DOHH2 (cell line): Measurements from ENCODE around the gene ARID4B.
"Not testable (repeated sequence)": the region's sequence is repeated elsewhere in the genome, so short reads cannot be mapped to it uniquely, and the experiment has no call there.

Experiments
- H3F3A ChIP-seq: fragments of 200-600 bp; sonication (generic), shearing (Covaris generic); 2 replicates; pipeline ENCODE4 v1.6.0; 2016; ENCODE audit warnings: antibody characterized with exemption, mild to moderate bottlenecking; ENCODE audit not compliant: control insufficient read depth, insufficient read depth
- H3K27ac ChIP-seq: fragments of 200-600 bp; sonication (generic); 2 replicates; pipeline ENCODE4 v1.5.1; 2014; ENCODE audit warnings: low read depth, mild to moderate bottlenecking, low read length, moderate library complexity
- H3K27me3 ChIP-seq: fragments of 200-600 bp; sonication (generic); 2 replicates; pipeline ENCODE4 v1.6.1; 2014; ENCODE audit warnings: mild to moderate bottlenecking, low read length, mixed read lengths; ENCODE audit not compliant: control insufficient read depth
- H3K36me3 ChIP-seq: fragments of 200-600 bp; sonication (generic); 2 replicates; pipeline ENCODE4 v1.6.1; 2014; ENCODE audit warnings: mild to moderate bottlenecking, low read length, moderate library complexity, mixed read lengths; ENCODE audit not compliant: control insufficient read depth
- H3K4me1 ChIP-seq: fragments of 200-600 bp; sonication (generic); 2 replicates; pipeline ENCODE4 v1.6.1; 2014; ENCODE audit warnings: mild to moderate bottlenecking, low read length, mixed read lengths; ENCODE audit not compliant: control insufficient read depth
- H3K4me2 ChIP-seq: fragments of 200-600 bp; sonication (generic); 2 replicates; pipeline ENCODE4 v1.6.0; 2014; ENCODE audit warnings: mild to moderate bottlenecking, low read length, moderate library complexity
- H3K4me3 ChIP-seq: fragments of 200-600 bp; sonication (generic); 2 replicates; pipeline ENCODE4 v1.5.1; 2014; ENCODE audit warnings: mild to moderate bottlenecking, low read length, mixed read lengths
- H3K79me2 ChIP-seq: fragments of 200-600 bp; sonication (generic); 2 replicates; pipeline ENCODE4 v1.6.1; 2014; ENCODE audit warnings: mild to moderate bottlenecking, low read length, mixed read lengths; ENCODE audit not compliant: control insufficient read depth
- H3K9me2 ChIP-seq: fragments of 200-600 bp; sonication (generic); replicated peaks from 2 replicates; pipeline ENCODE4 v1.6.1; 2014; ENCODE audit warnings: mild to moderate bottlenecking, low read length, mixed read lengths; ENCODE audit not compliant: control insufficient read depth
- H3K9me3 ChIP-seq: fragments of 200-600 bp; sonication (generic); 2 replicates; pipeline ENCODE4 v1.6.1; 2014; ENCODE audit warnings: antibody characterized with exemption, low read length, mixed read lengths; ENCODE audit not compliant: control insufficient read depth, insufficient read depth
- H4K20me1 ChIP-seq: fragments of 200-600 bp; sonication (generic); 2 replicates; pipeline ENCODE4 v1.6.0; 2014; ENCODE audit warnings: low read depth, mild to moderate bottlenecking, antibody characterized with exemption, low read length, moderate library complexity; ENCODE audit not compliant: control insufficient read depth, insufficient read depth
- EZH2phosphoT487 ChIP-seq: fragments of 200-600 bp; sonication (generic); IDR thresholded peaks from 2 replicates; pipeline ENCODE4 v1.6.1; 2017; ENCODE audit warnings: borderline replicate concordance, mild to moderate bottlenecking, antibody characterized with exemption, low read length, moderate library complexity, mixed read lengths
- TF ChIP-seq, protein P1 (sequence below): fragments of 200-600 bp; sonication (generic); IDR thresholded peaks from one replicate; pipeline ENCODE4 v1.5.1; 2014; ENCODE audit warnings: antibody characterized with exemption, mild to moderate bottlenecking, low read depth, low read length; ENCODE audit not compliant: poor library complexity, severe bottlenecking

The ARID4B gene

DNA sequence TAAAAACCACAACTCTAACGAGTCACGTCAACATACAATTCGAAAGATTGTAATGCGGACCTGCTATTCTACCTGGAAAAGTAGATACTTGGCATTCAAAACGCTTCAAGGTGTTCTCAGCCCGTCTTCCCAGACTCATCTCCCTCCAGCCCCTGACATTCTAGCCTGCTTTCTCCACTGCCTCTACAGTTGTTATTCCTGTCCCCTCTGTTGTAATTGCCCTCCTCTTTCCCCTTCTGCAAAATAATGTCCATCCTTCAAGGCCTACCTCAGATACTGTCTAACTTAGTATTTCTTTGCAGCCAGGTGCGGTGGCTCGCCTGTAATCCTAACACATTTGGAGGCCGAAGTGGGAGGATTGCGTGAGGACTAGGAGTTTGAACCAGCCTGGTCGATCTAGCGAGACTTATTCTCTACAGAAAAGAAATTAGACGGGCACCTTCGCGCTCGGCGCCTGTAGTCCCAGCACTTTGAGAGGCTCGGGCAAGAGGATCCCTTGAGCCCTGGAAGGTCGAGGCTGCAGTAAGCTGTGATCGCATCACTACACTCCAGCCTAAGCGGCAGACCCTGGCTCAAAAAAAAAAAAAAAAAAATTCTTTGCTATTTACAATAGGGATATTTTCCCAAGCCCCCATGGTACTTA lies 166.2 kb downstream of the ARID4B start:
- Histone ChIP-seq H3K4me2 (peak overlapping the region; percentile 68), H3K9me2 (no peaks in the 10 kb centered on the region), H3F3A (peaks cover 14% of the 10 kb centered on the region), H3K79me2 (peaks cover 45% of the 10 kb centered on the region), H3K27ac (peak overlapping the region; percentile 60; the same call in 1 of the 2 replicates), H3K4me1 (peaks cover 26% of the 10 kb centered on the region), H3K4me3 (peak overlapping the region; percentile 92), H4K20me1 (no peaks in the 10 kb centered on the region), H3K36me3 (peaks cover 38% of the 10 kb centered on the region), H3K27me3 (no peaks in the 10 kb centered on the region), H3K9me3 (no peaks in the 10 kb centered on the region)
- TF ChIP-seq, protein P1, sequence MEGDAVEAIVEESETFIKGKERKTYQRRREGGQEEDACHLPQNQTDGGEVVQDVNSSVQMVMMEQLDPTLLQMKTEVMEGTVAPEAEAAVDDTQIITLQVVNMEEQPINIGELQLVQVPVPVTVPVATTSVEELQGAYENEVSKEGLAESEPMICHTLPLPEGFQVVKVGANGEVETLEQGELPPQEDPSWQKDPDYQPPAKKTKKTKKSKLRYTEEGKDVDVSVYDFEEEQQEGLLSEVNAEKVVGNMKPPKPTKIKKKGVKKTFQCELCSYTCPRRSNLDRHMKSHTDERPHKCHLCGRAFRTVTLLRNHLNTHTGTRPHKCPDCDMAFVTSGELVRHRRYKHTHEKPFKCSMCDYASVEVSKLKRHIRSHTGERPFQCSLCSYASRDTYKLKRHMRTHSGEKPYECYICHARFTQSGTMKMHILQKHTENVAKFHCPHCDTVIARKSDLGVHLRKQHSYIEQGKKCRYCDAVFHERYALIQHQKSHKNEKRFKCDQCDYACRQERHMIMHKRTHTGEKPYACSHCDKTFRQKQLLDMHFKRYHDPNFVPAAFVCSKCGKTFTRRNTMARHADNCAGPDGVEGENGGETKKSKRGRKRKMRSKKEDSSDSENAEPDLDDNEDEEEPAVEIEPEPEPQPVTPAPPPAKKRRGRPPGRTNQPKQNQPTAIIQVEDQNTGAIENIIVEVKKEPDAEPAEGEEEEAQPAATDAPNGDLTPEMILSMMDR = no peak
- TF ChIP-seq EZH2phosphoT487 = no peak

DNA sequence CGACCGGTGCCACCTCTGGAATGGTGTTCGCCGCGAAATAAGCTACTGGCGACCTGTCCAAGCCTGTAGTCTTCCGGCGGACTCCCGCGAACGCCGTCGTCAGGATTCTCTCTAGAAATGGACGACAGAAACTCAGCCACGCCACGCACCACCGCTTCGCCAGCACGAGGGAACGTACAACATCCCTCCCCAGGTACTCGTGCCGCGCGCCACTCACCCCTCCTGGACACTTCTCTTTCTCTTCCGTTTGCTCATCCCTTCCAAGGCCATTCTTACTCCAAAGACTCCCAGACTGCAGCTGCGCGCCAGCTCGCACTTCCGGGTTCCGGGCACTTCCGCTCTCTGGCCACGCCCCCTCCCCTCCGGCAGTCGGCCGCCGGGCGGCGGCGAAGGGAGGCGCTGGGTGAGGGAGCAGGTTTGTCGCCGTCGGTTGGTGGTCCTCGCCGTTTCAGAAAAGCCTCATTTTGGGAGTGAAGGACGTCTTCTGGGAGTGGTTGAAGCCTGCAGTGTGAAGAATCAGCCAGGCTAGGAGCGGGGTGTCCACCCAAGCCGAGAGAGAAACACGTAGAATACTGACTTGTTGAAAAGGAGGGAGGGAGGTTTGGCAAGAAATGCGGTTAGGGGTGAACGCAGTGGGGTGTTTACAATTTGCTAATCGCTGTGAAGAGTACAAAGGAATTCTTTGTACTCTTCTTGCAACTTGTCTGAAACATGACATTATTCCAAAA lies 166.9 kb downstream of the ARID4B start, which contains the start of gene RBM34:
RBM34 (minus strand) TSS at position 294 of the 728 bp plus-strand sequence; CDS start at position 270, 24 bp downstream.
- Histone ChIP-seq H3K9me3 (no peaks in the 10 kb centered on the region), H3K36me3 (peaks cover 45% of the 10 kb centered on the region), H3K4me3 (peak within 1 kb of the TSS; percentile 92), H3K4me2 (peak within 1 kb of the TSS; percentile 68), H3K27ac (peak within 1 kb of the TSS; percentile 60), H3K4me1 (peaks cover 29% of the 10 kb centered on the region), H3K79me2 (peaks cover 52% of the 10 kb centered on the region), H3K9me2 (no peaks in the 10 kb centered on the region), H3F3A (peaks cover 13% of the 10 kb centered on the region), H3K27me3 (no peaks in the 10 kb centered on the region), H4K20me1 (no peaks in the 10 kb centered on the region)
- TF ChIP-seq EZH2phosphoT487 = no peak
- TF ChIP-seq, protein P1 = no peak

DNA sequence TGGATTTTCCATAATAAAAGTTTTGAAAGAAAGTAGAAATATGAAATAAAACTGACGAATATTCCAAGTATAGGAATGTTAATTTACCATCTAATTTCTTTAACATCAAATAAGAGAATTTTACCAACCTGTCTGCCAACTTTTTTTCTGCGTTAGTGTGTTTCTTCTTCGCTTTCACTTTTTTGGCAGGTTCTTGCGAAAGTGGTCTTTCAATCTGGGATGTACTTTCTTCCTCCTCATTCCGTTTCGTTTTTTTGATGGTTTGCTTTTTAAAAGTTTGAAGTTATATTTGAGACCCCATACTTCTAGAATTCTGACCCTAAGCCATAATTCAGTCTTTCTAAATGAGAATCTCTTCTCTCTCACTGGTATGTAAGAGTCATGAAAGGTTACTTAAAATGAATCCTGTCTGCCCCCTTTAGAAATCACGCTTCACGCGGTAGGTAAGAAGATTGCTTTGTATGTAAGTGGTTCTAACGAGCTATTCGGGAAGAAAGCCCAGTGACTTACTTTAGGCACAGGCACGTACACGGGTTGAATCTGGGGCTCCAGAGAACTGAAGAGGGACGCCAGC lies 167.5 kb downstream of the ARID4B start:
- H3F3A ChIP-seq = peaks cover 13% of the 10 kb centered on the region
- peaks cover 48% of the 10 kb centered on the region for H3K36me3 ChIP-seq
- TF ChIP-seq, protein P1 = no peak
- no peak for TF ChIP-seq EZH2phosphoT487
- H3K9me2 ChIP-seq = no peaks in the 10 kb centered on the region
- peaks cover 29% of the 10 kb centered on the region for H3K4me1 ChIP-seq
- no peaks in the 10 kb centered on the region for H4K20me1 ChIP-seq
- H3K27me3 ChIP-seq = no peaks in the 10 kb centered on the region
- H3K4me3 ChIP-seq = peak overlapping the region; percentile 92
- H3K9me3 ChIP-seq = no peaks in the 10 kb centered on the region
- peaks cover 54% of the 10 kb centered on the region for H3K79me2 ChIP-seq
- H3K27ac ChIP-seq = peak overlapping the region; percentile 60
- H3K4me2 ChIP-seq = peak overlapping the region; percentile 68

DNA sequence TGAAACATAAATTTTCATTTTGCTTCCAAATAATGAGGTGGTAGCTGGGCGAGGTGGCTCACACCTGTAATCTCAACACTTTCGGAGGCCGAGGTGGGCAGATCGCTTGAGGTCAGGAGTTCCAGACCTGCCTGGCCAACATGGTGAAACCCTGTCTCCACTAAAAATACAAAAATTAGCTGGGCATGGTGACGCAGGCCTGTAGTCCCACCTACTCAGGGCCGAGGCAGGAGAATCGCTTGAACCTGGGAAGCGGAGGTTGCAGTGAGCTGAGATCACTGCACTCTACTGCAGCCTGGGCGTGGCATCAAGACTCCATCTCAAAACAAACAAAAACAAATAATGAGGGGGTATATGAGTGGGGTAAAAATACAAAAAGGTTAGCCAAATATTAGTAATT lies 168.0 kb downstream of the ARID4B start:
- not testable (repeated sequence) for H4K20me1 ChIP-seq, H3K27me3 ChIP-seq, H3F3A ChIP-seq, H3K9me2 ChIP-seq, H3K9me3 ChIP-seq, H3K27ac ChIP-seq
- Histone ChIP-seq H3K4me2 (peak overlapping the region; percentile 68), H3K79me2 (peaks cover 54% of the 10 kb centered on the region), H3K36me3 (peaks cover 52% of the 10 kb centered on the region), H3K4me1 (peaks cover 29% of the 10 kb centered on the region), H3K4me3 (peak overlapping the region; percentile 92)

DNA sequence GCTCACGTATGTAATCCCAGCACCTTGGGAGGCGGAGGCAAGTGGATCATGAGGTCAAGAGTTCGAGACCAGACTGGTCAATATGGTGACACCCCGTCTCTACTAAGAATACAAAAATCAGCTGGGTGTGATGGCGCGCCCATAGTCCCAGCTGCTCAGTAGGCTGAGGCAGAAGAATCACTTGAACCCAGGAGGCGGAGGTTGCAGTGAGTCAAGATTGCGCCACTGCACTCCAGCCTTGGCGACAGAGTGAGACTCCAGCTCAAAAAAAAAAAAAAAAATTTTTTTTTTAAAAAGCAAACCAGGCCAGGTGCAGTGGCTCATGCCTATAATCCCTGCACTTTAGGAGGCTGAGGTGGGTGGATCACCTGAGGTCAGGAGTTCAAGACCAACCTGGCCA lies 168.7 kb downstream of the ARID4B start:
- H3K9me3 ChIP-seq, H4K20me1 ChIP-seq, H3K27ac ChIP-seq, H3K27me3 ChIP-seq, H3K4me3 ChIP-seq, H3K4me2 ChIP-seq, H3F3A ChIP-seq, H3K9me2 ChIP-seq: not testable (repeated sequence)
- Histone ChIP-seq H3K79me2 (peaks cover 54% of the 10 kb centered on the region), H3K36me3 (peaks cover 58% of the 10 kb centered on the region), H3K4me1 (peaks cover 29% of the 10 kb centered on the region)
